ENCODE data around the gene TRMT2B. TPM values are rescaled to one million over a fixed set of nuclear protein-coding genes. Genes with fewer than 3 reads are reported as not detected.
"Not testable (repeated sequence)": the region's sequence is repeated elsewhere in the genome, so short reads cannot be mapped to it uniquely, and the experiment has no call there.

TRMT2B gene
- total RNA-seq, 2 experiments from 2014 or later, result 24.8 to 25.3 TPM

GRCh38 chrX:101071582-101071981 is 19.7 kb upstream of the TRMT2B start:
- Histone ChIP-seq H4K20me1 (ENCODE audit: insufficient read depth, low read length) (no peaks in the 10 kb centered on the region), H3K9me3 (ENCODE audit: low read length) (no peaks in the 10 kb centered on the region), H2AFZ (ENCODE audit: low read length) (no peak overlapping the region), H3K4me3 (ENCODE audit: low read depth, low read length, poor library complexity, severe bottlenecking) (no peak overlapping the region), H3K27ac (ENCODE audit: low read depth, low read length, poor library complexity, severe bottlenecking) (no peak overlapping the region), H3K79me2 (ENCODE audit: insufficient read depth, low read depth, low read length) (no peaks in the 10 kb centered on the region), H3K9me2 (ENCODE audit: insufficient read depth, low read length) (no peaks in the 10 kb centered on the region), H3K36me3 (ENCODE audit: insufficient read depth, low read length) (no peaks in the 10 kb centered on the region), H3K4me1 (ENCODE audit: insufficient read depth, low read length, poor library complexity, severe bottlenecking) (no peaks in the 10 kb centered on the region), H3K4me2 (ENCODE audit: low read length) (no peak overlapping the region)
- no peak for DNase-seq (ENCODE audit: low spot score)
- no TSS peak for BruUV-seq (replicated peaks)
- POLR2A ChIA-PET, result interaction anchor here (0.5 to 0.6 kb wide), 2 partner anchors 62 to 205 kb away, joined by 4 to 6 read pairs; no protein-coding TSS in a partner anchor
- TF ChIP-seq EZH2phosphoT487 (IDR thresholded peaks at IDR 0.05; ENCODE audit: borderline replicate concordance, low read depth, low read length), result no peak
- TF ChIP-seq CTCF (conservative IDR thresholded peaks at IDR 0.05; ENCODE audit: low read length), result no peak
- intact Hi-C loops (cut with micrococcal nuclease; ENCODE audit: unreplicated experiment), result no loop called here
- CTCF ChIA-PET (ENCODE audit: unreplicated experiment), result no interaction called here

GRCh38 chrX:101062176-101062575 is 10.3 kb upstream of the TRMT2B start:
- CTCF ChIA-PET (ENCODE audit: unreplicated experiment), result no interaction called here
- Histone ChIP-seq H3K4me3 (ENCODE audit: low read depth, low read length, poor library complexity, severe bottlenecking) (no peak overlapping the region), H3K9me2 (ENCODE audit: insufficient read depth, low read length) (no peaks in the 10 kb centered on the region), H3K4me2 (ENCODE audit: low read length) (no peak overlapping the region), H3K27ac (ENCODE audit: low read depth, low read length, poor library complexity, severe bottlenecking) (no peak overlapping the region), H2AFZ (ENCODE audit: low read length) (no peak overlapping the region), H3K4me1 (ENCODE audit: insufficient read depth, low read length, poor library complexity, severe bottlenecking) (peaks cover 2% of the 10 kb centered on the region), H3K9me3 (ENCODE audit: low read length) (no peaks in the 10 kb centered on the region), H4K20me1 (ENCODE audit: insufficient read depth, low read length) (no peaks in the 10 kb centered on the region), H3K36me3 (ENCODE audit: insufficient read depth, low read length) (no peaks in the 10 kb centered on the region), H3K79me2 (ENCODE audit: insufficient read depth, low read depth, low read length) (no peaks in the 10 kb centered on the region)
- no TSS peak for BruUV-seq (replicated peaks)
- TF ChIP-seq CTCF (conservative IDR thresholded peaks at IDR 0.05; ENCODE audit: low read length) (no peak), EZH2phosphoT487 (IDR thresholded peaks at IDR 0.05; ENCODE audit: borderline replicate concordance, low read depth, low read length) (no peak)
- POLR2A ChIA-PET, result interaction anchor here (0.6 kb wide), 1 partner anchor 13 kb away, joined by 4 read pairs; no protein-coding TSS in a partner anchor
- intact Hi-C loops (cut with micrococcal nuclease; ENCODE audit: unreplicated experiment), result no loop called here
- DNase-seq (ENCODE audit: low spot score), result no peak

- H3K27ac ChIP-seq (ENCODE audit: low read depth, low read length, poor library complexity, severe bottlenecking), result no peak overlapping the region
- H3K4me1 ChIP-seq (ENCODE audit: insufficient read depth, low read length, poor library complexity, severe bottlenecking), result peaks cover 9% of the 10 kb centered on the region
- TF ChIP-seq EZH2phosphoT487 (IDR thresholded peaks at IDR 0.05; ENCODE audit: borderline replicate concordance, low read depth, low read length), result no peak
- no peak for TF ChIP-seq CTCF (conservative IDR thresholded peaks at IDR 0.05; ENCODE audit: low read length)
- no peak overlapping the region for H3K4me3 ChIP-seq (ENCODE audit: low read depth, low read length, poor library complexity, severe bottlenecking)
- no peaks in the 10 kb centered on the region for H3K36me3 ChIP-seq (ENCODE audit: insufficient read depth, low read length)
- CTCF ChIA-PET (ENCODE audit: unreplicated experiment), result no interaction called here
- H3K9me3 ChIP-seq (ENCODE audit: low read length), result no peaks in the 10 kb centered on the region
- intact Hi-C loops (cut with micrococcal nuclease; ENCODE audit: unreplicated experiment), result no loop called here
- POLR2A ChIA-PET, result interaction anchor here (0.7 kb wide), 1 partner anchor 9 kb away, joined by 3 read pairs; no protein-coding TSS in a partner anchor
- no peaks in the 10 kb centered on the region for H3K9me2 ChIP-seq (ENCODE audit: insufficient read depth, low read length)
- H3K79me2 ChIP-seq (ENCODE audit: insufficient read depth, low read depth, low read length), result no peaks in the 10 kb centered on the region
- BruUV-seq (replicated peaks), result no TSS peak
- no peak overlapping the region for H3K4me2 ChIP-seq (ENCODE audit: low read length)
- DNase-seq (ENCODE audit: low spot score), result peak; percentile 20
- H4K20me1 ChIP-seq (ENCODE audit: insufficient read depth, low read length), result no peaks in the 10 kb centered on the region
- H2AFZ ChIP-seq (ENCODE audit: low read length), result no peak overlapping the region
Measured at GRCh38 chrX:101057093-101057714, 5.3 kb upstream of the TRMT2B start.

- not testable (repeated sequence) for BruUV-seq (replicated peaks); H3K9me2 ChIP-seq (ENCODE audit: insufficient read depth, low read length)
Measured at GRCh38 chrX:101056551-101056950, 4.6 kb upstream of the TRMT2B start.

More at GRCh38 chrX:101056551-101056950, 4.6 kb upstream of the TRMT2B start:
- DNase-seq (ENCODE audit: low spot score); H2AFZ ChIP-seq (ENCODE audit: low read length); CTCF ChIA-PET (ENCODE audit: unreplicated experiment); H4K20me1 ChIP-seq (ENCODE audit: insufficient read depth, low read length); H3K36me3 ChIP-seq (ENCODE audit: insufficient read depth, low read length); intact Hi-C loops (cut with micrococcal nuclease; ENCODE audit: unreplicated experiment); H3K79me2 ChIP-seq (ENCODE audit: insufficient read depth, low read depth, low read length); H3K4me3 ChIP-seq (ENCODE audit: low read depth, low read length, poor library complexity, severe bottlenecking); POLR2A ChIA-PET; H3K27ac ChIP-seq (ENCODE audit: low read depth, low read length, poor library complexity, severe bottlenecking); H3K9me3 ChIP-seq (ENCODE audit: low read length); H3K4me2 ChIP-seq (ENCODE audit: low read length): not testable (repeated sequence)
- peaks cover 11% of the 10 kb centered on the region for H3K4me1 ChIP-seq (ENCODE audit: insufficient read depth, low read length, poor library complexity, severe bottlenecking)

Measured in OCI-LY7 (cell line).